Smooth muscle cell (in vitro differentiated cells): ENCODE results near the gene CHAT. TPM values are rescaled to one million over a fixed set of nuclear protein-coding genes. Genes with fewer than 3 reads are reported as not detected.

Source experiments
- DNase-seq: peaks from one replicate; lab custom pipeline; 2025; ENCODE audit not compliant: unreplicated experiment; lab: John Stamatoyannopoulos, UW
- H2AFZ ChIP-seq: fragments of 200-600 bp; sonication (generic); 2 replicates; pipeline ENCODE4 v1.6.0; 2016; ENCODE audit warnings: antibody characterized with exemption, low read depth, mild to moderate bottlenecking
- H3F3A ChIP-seq: fragments of 200-600 bp; sonication (generic); 2 replicates; pipeline ENCODE4 v1.6.0; 2017; ENCODE audit warnings: antibody characterized with exemption, low read depth
- H3K27ac ChIP-seq: fragments of 200-600 bp; sonication (generic); 2 replicates; pipeline ENCODE4 v1.5.1; 2016; ENCODE audit warnings: low read depth, mild to moderate bottlenecking
- H3K27me3 ChIP-seq: fragments of 200-600 bp; sonication (generic); 2 replicates; pipeline ENCODE4 v1.6.1; 2016; ENCODE audit warnings: low read depth, mild to moderate bottlenecking
- H3K36me3 ChIP-seq: fragments of 200-600 bp; sonication (generic); 2 replicates; pipeline ENCODE4 v1.5.1; 2016; ENCODE audit warnings: low read depth
- H3K4me1 ChIP-seq: fragments of 200-600 bp; sonication (generic); 2 replicates; pipeline ENCODE4 v1.5.1; 2016; ENCODE audit warnings: low read depth
- H3K4me2 ChIP-seq: fragments of 200-600 bp; sonication (generic); 2 replicates; pipeline ENCODE4 v1.6.0; 2016; ENCODE audit warnings: mild to moderate bottlenecking
- H3K4me3 ChIP-seq: fragments of 200-600 bp; sonication (generic); 2 replicates; pipeline ENCODE4 v1.5.1; 2016; ENCODE audit warnings: mild to moderate bottlenecking
- H3K79me2 ChIP-seq: fragments of 200-600 bp; sonication (generic); 2 replicates; pipeline ENCODE4 v1.6.0; 2016; ENCODE audit warnings: low read depth, mild to moderate bottlenecking
- H3K9ac ChIP-seq: fragments of 200-600 bp; sonication (generic); 2 replicates; pipeline ENCODE4 v1.6.0; 2016; ENCODE audit warnings: low read depth
- H3K9me3 ChIP-seq: fragments of 200-600 bp; sonication (generic); replicated peaks from 2 replicates; pipeline ENCODE4 v1.5.1; 2016; ENCODE audit warnings: low read depth
- H4K20me1 ChIP-seq: fragments of 200-600 bp; sonication (generic); 2 replicates; pipeline ENCODE4 v1.6.0; 2016; ENCODE audit warnings: low read depth
- WGBS: methylation state at CpG from one replicate; pipeline ENCODE4 v1.1.7; 2016; ENCODE audit warnings: low lambda C conversion rate; 5-methylcytosine and 5-hydroxymethylcytosine counted together
- polyA plus RNA-seq: library from polyadenylated mRNA; unstranded; fragments of >200 nt; fragmentation: Nextera tagmentation; extraction: Ambion mirVana; gene quantifications from 2 replicates; pipeline ENCODE4 v1.2.1, GENCODE V29; 2016
- total RNA-seq: library from RNA; depleted of rRNA; stranded (reverse); fragments of >200 nt; gene quantifications from 2 replicates; pipeline ENCODE4 v1.2.3, GENCODE V29; 2014
- TF ChIP-seq, protein P1 (sequence below): fragments of 200-600 bp; sonication (generic); IDR thresholded peaks from 2 replicates; pipeline ENCODE4 v1.5.1; 2017; ENCODE audit warnings: borderline replicate concordance, mild to moderate bottlenecking, antibody characterized with exemption; ENCODE audit not compliant: insufficient read depth, poor library complexity, severe bottlenecking

CHAT gene
- total and polyA plus RNA-seq, 2 experiments from 2014 or later: not detected

DNA sequence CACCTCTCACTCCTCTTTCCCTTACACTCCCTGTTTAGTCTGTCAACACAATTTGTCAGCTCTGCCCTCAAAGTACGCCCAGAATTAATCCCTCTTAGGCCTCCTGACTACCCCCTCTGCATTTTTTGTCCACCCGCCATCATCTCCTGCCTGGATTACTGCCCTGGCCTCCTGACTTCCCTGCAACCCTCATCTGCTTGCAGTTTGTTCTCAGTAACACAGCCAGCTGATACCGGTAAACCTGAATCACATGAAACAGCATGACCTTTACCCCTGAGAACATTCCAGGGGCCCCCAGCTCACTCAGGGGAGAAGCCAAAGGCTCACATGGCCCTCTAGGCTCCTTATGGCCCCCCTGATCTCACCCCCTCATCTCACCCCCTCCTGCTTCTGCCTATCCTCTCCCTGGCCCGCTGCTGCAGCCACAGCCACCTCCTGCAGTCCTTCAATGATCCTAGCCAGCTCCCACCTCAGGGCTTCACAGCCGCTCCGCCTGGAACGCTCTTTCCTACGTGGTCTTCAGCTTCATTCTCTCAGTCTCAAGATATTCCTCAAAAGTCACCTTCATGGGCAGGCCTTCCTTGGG lies 74.5 kb downstream of the CHAT start:
- Histone ChIP-seq H3K4me3 (no peak overlapping the region), H4K20me1 (no peaks in the 10 kb centered on the region), H3K9me3 (no peaks in the 10 kb centered on the region), H3K4me1 (no peaks in the 10 kb centered on the region), H3K9ac (no peak overlapping the region), H3F3A (no peaks in the 10 kb centered on the region), H3K27me3 (peaks cover 49% of the 10 kb centered on the region), H3K36me3 (no peaks in the 10 kb centered on the region), H2AFZ (no peak overlapping the region), H3K79me2 (no peaks in the 10 kb centered on the region), H3K4me2 (no peak overlapping the region), H3K27ac (no peak overlapping the region)
- TF ChIP-seq, protein P1, sequence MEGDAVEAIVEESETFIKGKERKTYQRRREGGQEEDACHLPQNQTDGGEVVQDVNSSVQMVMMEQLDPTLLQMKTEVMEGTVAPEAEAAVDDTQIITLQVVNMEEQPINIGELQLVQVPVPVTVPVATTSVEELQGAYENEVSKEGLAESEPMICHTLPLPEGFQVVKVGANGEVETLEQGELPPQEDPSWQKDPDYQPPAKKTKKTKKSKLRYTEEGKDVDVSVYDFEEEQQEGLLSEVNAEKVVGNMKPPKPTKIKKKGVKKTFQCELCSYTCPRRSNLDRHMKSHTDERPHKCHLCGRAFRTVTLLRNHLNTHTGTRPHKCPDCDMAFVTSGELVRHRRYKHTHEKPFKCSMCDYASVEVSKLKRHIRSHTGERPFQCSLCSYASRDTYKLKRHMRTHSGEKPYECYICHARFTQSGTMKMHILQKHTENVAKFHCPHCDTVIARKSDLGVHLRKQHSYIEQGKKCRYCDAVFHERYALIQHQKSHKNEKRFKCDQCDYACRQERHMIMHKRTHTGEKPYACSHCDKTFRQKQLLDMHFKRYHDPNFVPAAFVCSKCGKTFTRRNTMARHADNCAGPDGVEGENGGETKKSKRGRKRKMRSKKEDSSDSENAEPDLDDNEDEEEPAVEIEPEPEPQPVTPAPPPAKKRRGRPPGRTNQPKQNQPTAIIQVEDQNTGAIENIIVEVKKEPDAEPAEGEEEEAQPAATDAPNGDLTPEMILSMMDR: no peak
- WGBS: 41% methylated on average over 8 of the region's 8 CpGs
- no peak for DNase-seq

DNA sequence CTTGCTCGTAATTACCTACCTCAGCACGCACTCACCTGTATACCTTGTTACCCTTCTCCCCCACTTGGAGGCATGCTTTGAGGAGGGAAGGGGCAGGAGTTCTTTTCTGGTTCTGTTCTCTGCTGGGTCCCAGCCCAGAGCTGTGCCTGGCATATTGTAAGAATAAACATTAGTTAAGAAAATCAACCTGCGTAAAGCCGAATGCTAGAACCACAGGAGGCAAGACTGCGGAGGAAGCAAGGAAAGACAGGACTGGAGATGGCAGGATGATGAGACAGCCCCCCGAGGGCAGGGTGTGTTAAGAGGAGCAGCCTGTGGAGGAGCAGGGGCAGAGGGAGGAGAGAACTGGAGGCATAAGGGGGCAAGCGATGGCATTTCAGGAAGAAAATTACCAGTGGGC lies 75.1 kb downstream of the CHAT start:
- Histone ChIP-seq H3K79me2 (no peaks in the 10 kb centered on the region), H3K36me3 (no peaks in the 10 kb centered on the region), H3K4me3 (no peak overlapping the region), H3K27ac (no peak overlapping the region), H4K20me1 (no peaks in the 10 kb centered on the region), H3K4me2 (no peak overlapping the region), H3K4me1 (no peaks in the 10 kb centered on the region), H3K9ac (no peak overlapping the region), H3K9me3 (no peaks in the 10 kb centered on the region), H3K27me3 (peaks cover 49% of the 10 kb centered on the region), H2AFZ (no peak overlapping the region), H3F3A (no peaks in the 10 kb centered on the region)
- TF ChIP-seq, protein P1: no peak
- WGBS: 26% methylated on average over 7 of the region's 7 CpGs
- DNase-seq: no peak

DNA sequence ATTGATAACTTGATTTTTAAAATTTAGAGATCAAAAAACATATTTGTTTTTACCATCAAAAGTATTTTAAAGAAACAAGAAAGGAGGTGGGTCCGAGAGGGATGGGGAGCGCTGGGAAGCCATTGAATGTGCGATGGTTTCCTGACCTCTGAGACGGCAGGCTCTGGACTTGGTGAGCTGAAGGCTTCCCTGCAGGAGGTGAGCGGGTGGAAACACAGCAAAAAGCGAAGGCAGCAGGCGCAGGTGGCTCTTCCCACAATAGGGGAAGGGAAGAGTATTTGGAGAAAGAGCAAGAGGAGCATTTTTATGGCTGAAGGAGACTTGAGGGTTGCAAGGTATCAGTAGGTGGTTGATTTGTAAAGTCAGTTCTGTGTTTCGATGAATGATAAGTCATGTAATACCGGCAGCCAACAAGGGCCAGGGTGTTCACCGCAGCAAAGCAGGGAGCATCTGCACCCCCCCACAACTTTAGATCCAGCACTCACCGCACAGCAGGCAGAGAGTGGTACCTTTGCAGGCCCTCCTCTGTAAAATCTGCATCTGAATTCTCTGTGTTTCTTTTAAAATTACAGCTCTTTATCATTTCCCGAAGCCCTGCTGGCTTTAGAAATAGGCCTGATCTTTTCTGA lies 76.2 kb downstream of the CHAT start:
- WGBS: 21% methylated on average over 12 of the region's 12 CpGs
- no peaks in the 10 kb centered on the region for H4K20me1 ChIP-seq
- H2AFZ ChIP-seq: no peak overlapping the region
- H3K9ac ChIP-seq: no peak overlapping the region
- TF ChIP-seq, protein P1: no peak
- H3K27me3 ChIP-seq: peaks cover 49% of the 10 kb centered on the region
- no peaks in the 10 kb centered on the region for H3K79me2 ChIP-seq
- H3K4me3 ChIP-seq: no peak overlapping the region
- no peaks in the 10 kb centered on the region for H3F3A ChIP-seq
- no peak overlapping the region for H3K4me2 ChIP-seq
- H3K36me3 ChIP-seq: no peaks in the 10 kb centered on the region
- H3K4me1 ChIP-seq: no peaks in the 10 kb centered on the region
- H3K27ac ChIP-seq: no peak overlapping the region
- DNase-seq: no peak
- H3K9me3 ChIP-seq: no peaks in the 10 kb centered on the region
